Astrocyte (in vitro differentiated cells and primary cell): ENCODE results near the gene XDH. TPM values are rescaled to one million over a fixed set of nuclear protein-coding genes. Genes with fewer than 3 reads are reported as not detected.

Experiments
- DNase-seq: peaks from one replicate; pipeline ENCODE4 v3.0.0-alpha.2; 2010; ENCODE audit warnings: low read depth
- FAIRE-seq: peaks from 2 replicates; lab custom pipeline; 2011; peaks lifted over from hg19 to GRCh38; lab: Jason Lieb, UNC
- H2AFZ ChIP-seq: 2 replicates; pipeline ENCODE4 v1.6.0; 2012; ENCODE audit warnings: low read depth, low read length, inconsistent platforms
- H3K27ac ChIP-seq: 2 replicates; pipeline ENCODE4 v1.5.1; 2011; ENCODE audit warnings: low read depth, low read length, inconsistent platforms
- H3K27me3 ChIP-seq: 2 replicates; pipeline ENCODE4 v1.6.0; 2011; ENCODE audit warnings: low read length, inconsistent platforms; ENCODE audit not compliant: insufficient read depth
- H3K36me3 ChIP-seq: 2 replicates; pipeline ENCODE4 v1.5.1; 2011; ENCODE audit warnings: low read length, inconsistent platforms; ENCODE audit not compliant: insufficient read depth
- H3K4me1 ChIP-seq: 2 replicates; pipeline ENCODE4 v1.5.1; 2011; ENCODE audit warnings: low read length, inconsistent platforms; ENCODE audit not compliant: insufficient read depth
- H3K4me2 ChIP-seq: 2 replicates; pipeline ENCODE4 v1.6.0; 2012; ENCODE audit warnings: low read length, inconsistent platforms
- H3K4me3 ChIP-seq: 2 replicates; pipeline ENCODE4 v1.5.1; 2011; ENCODE audit warnings: low read depth, mild to moderate bottlenecking, low read length, inconsistent platforms; ENCODE audit not compliant: insufficient read depth
- H3K79me2 ChIP-seq: 2 replicates; pipeline ENCODE4 v1.6.0; 2012; ENCODE audit warnings: mild to moderate bottlenecking, low read length, inconsistent platforms; ENCODE audit not compliant: insufficient read depth
- H3K9ac ChIP-seq: 2 replicates; pipeline ENCODE4 v1.6.0; 2012; ENCODE audit warnings: mild to moderate bottlenecking, low read length, inconsistent platforms
- H3K9me3 ChIP-seq: 2 replicates; pipeline ENCODE4 v1.5.1; 2012; ENCODE audit warnings: low read depth, mild to moderate bottlenecking, low read length, inconsistent platforms; ENCODE audit not compliant: insufficient read depth
- H4K20me1 ChIP-seq: 2 replicates; pipeline ENCODE4 v1.6.0; 2012; ENCODE audit warnings: low read length, inconsistent platforms; ENCODE audit not compliant: insufficient read depth
- H3K27ac Mint-ChIP-seq: one replicate; pipeline ENCODE4 v1.8.0; 2021; ENCODE audit warnings: mild to moderate bottlenecking, mixed read lengths; ENCODE audit not compliant: unreplicated experiment
- H3K27me3 Mint-ChIP-seq: one replicate; pipeline ENCODE4 v1.8.0; 2021; ENCODE audit warnings: low read depth, mixed read lengths; ENCODE audit not compliant: unreplicated experiment
- H3K36me3 Mint-ChIP-seq: one replicate; pipeline ENCODE4 v1.8.0; 2021; ENCODE audit warnings: low read depth, mixed read lengths; ENCODE audit not compliant: unreplicated experiment
- H3K4me1 Mint-ChIP-seq: one replicate; pipeline ENCODE4 v1.8.0; 2021; ENCODE audit warnings: low read depth, mixed read lengths; ENCODE audit not compliant: unreplicated experiment
- H3K4me3 Mint-ChIP-seq: one replicate; pipeline ENCODE4 v1.8.0; 2021; ENCODE audit warnings: mild to moderate bottlenecking, moderate library complexity, mixed read lengths; ENCODE audit not compliant: unreplicated experiment
- H3K9me3 Mint-ChIP-seq: one replicate; pipeline ENCODE4 v1.8.0; 2021; ENCODE audit warnings: mild to moderate bottlenecking, mixed read lengths; ENCODE audit not compliant: unreplicated experiment
- CTCF ChIP-seq: IDR thresholded peaks from 2 replicates; pipeline ENCODE4 v1.5.1; 2011; ENCODE audit warnings: low read depth, mild to moderate bottlenecking, inconsistent platforms, low read length, moderate library complexity; ENCODE audit not compliant: insufficient read depth
- EZH2 ChIP-seq: IDR thresholded peaks from 2 replicates; pipeline ENCODE4 v1.6.1; 2012; ENCODE audit warnings: mild to moderate bottlenecking, low read length, inconsistent platforms; ENCODE audit not compliant: insufficient read depth
- total RNA-seq: library from RNA; stranded (reverse); gene quantifications from 2 replicates; pipeline ENCODE4 v1.2.1, GENCODE V29; 2021

Gene XDH
- total RNA-seq, 1 donor from 2014 or later: 2.2 TPM

- H3K27ac ChIP-seq: peak overlapping the region; percentile 94
- H3K4me2 ChIP-seq: peak overlapping the region; percentile 76
- H3K9me3 ChIP-seq: no peaks in the 10 kb centered on the region
- Mint-ChIP-seq H3K4me3 (no peak overlapping the region), H3K9me3 (no peaks in the 10 kb centered on the region), H3K4me1 (peaks cover 22% of the 10 kb centered on the region), H3K36me3 (no peaks in the 10 kb centered on the region), H3K27me3 (peaks cover 2% of the 10 kb centered on the region), H3K27ac (peak overlapping the region; percentile 92)
- FAIRE-seq (peak; percentile 97), DNase-seq (peak; percentile 93)
- peaks cover 38% of the 10 kb centered on the region for H3K4me1 ChIP-seq
- H2AFZ ChIP-seq: peak overlapping the region; percentile 30
- H3K36me3 ChIP-seq: no peaks in the 10 kb centered on the region
- no peaks in the 10 kb centered on the region for H3K79me2 ChIP-seq
- no peaks in the 10 kb centered on the region for H4K20me1 ChIP-seq
- no peak overlapping the region for H3K4me3 ChIP-seq
- H3K9ac ChIP-seq: peak overlapping the region; percentile 64
- no peak for TF ChIP-seq CTCF
- TF ChIP-seq EZH2: no peak
- no peaks in the 10 kb centered on the region for H3K27me3 ChIP-seq
These were observed 76.7 kb downstream of the XDH start for GRCh38 chr2:31337860-31338259.

DNA sequence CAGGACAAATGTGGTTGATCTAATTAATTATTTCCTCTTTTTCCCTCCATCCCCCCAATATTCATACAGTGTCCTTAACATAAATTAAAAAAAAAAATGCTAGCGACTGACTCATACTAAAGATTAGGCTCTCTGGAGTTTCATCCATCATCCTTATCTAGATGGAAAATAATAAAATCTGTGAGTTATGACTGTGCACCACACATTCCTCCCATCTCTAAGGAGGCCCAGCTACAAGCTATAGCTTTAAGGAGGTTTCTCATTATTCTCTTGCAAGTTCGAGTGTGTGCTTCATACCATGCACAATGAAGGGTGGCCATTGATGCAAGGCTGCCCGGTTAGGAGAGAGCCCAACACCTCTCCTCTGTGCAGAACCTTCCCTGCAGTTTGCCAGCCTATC, 77.3 kb downstream of the XDH start:
- H3K9me3 Mint-ChIP-seq: no peaks in the 10 kb centered on the region
- Histone ChIP-seq H3K9me3 (no peaks in the 10 kb centered on the region), H3K27ac (peak overlapping the region; percentile 94), H3K4me2 (peak overlapping the region; percentile 76), H3K9ac (peak overlapping the region; percentile 64), H3K27me3 (no peaks in the 10 kb centered on the region), H3K4me3 (peak overlapping the region; percentile 27), H4K20me1 (no peaks in the 10 kb centered on the region), H3K4me1 (peaks cover 38% of the 10 kb centered on the region), H2AFZ (peak overlapping the region; percentile 30), H3K79me2 (no peaks in the 10 kb centered on the region), H3K36me3 (no peaks in the 10 kb centered on the region)
- DNase-seq (peak; percentile 76), FAIRE-seq (no peak)
- peaks cover 22% of the 10 kb centered on the region for H3K4me1 Mint-ChIP-seq
- peak overlapping the region; percentile 92 for H3K27ac Mint-ChIP-seq
- peaks cover 3% of the 10 kb centered on the region for H3K27me3 Mint-ChIP-seq
- peak overlapping the region; percentile 17 for H3K4me3 Mint-ChIP-seq
- H3K36me3 Mint-ChIP-seq: no peaks in the 10 kb centered on the region
- TF ChIP-seq CTCF (no peak), EZH2 (no peak)

GRCh38 chr2:31335921-31336585, 78.5 kb downstream of the XDH start:
- FAIRE-seq (peak; percentile 73), DNase-seq (peak; percentile 93)
- TF ChIP-seq EZH2 (no peak), CTCF (no peak)
- peak overlapping the region; percentile 89 for H3K27ac Mint-ChIP-seq
- Histone ChIP-seq H4K20me1 (no peaks in the 10 kb centered on the region), H2AFZ (no peak overlapping the region), H3K36me3 (no peaks in the 10 kb centered on the region), H3K27me3 (no peaks in the 10 kb centered on the region), H3K9ac (peak overlapping the region; percentile 19), H3K27ac (peak overlapping the region; percentile 71), H3K79me2 (no peaks in the 10 kb centered on the region), H3K9me3 (no peaks in the 10 kb centered on the region), H3K4me3 (no peak overlapping the region), H3K4me1 (peaks cover 38% of the 10 kb centered on the region), H3K4me2 (peak overlapping the region; percentile 49)
- H3K36me3 Mint-ChIP-seq: no peaks in the 10 kb centered on the region
- H3K4me1 Mint-ChIP-seq: peaks cover 22% of the 10 kb centered on the region
- H3K9me3 Mint-ChIP-seq: no peaks in the 10 kb centered on the region
- no peak overlapping the region for H3K4me3 Mint-ChIP-seq
- H3K27me3 Mint-ChIP-seq: peaks cover 14% of the 10 kb centered on the region
